ENCODE measurements around the gene PDE6C. TPM values are rescaled to one million over a fixed set of nuclear protein-coding genes. Genes with fewer than 3 reads are reported as not detected.

Gene PDE6C
- total and polyA plus RNA-seq, 8 donors: not detected

DNA sequence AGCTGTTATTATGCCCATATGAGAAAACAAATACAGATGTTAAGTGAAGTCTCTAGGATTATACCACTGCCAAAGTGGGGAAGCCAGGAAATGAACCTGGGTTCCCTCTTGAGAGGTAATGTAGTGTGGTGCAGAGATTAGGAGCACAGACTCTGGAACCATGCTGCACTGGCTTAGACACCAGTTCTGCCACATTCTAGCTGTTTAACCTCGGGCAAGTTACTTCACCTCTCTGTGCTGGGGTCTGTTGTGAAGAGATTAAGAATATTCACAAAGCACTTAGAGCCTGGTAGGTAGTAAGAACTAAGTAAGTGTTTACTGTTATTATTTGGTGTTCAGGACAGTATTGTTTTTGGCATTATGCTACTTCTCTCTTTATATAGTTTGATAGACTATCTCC is 41.9 kb downstream of the PDE6C start:
- Histone ChIP-seq H3K4me3 (no peak overlapping the region), H3K27me3 (no peaks in the 10 kb centered on the region), H3K9me3 (no peaks in the 10 kb centered on the region), H3K36me3 (no peaks in the 10 kb centered on the region), H3K4me1 (no peaks in the 10 kb centered on the region), H3K27ac (no peak overlapping the region)
- 75 to 90% (median 90%) methylated on average over 1 of the region's 1 CpG for WGBS, 5 donors
- TF ChIP-seq, protein P1, sequence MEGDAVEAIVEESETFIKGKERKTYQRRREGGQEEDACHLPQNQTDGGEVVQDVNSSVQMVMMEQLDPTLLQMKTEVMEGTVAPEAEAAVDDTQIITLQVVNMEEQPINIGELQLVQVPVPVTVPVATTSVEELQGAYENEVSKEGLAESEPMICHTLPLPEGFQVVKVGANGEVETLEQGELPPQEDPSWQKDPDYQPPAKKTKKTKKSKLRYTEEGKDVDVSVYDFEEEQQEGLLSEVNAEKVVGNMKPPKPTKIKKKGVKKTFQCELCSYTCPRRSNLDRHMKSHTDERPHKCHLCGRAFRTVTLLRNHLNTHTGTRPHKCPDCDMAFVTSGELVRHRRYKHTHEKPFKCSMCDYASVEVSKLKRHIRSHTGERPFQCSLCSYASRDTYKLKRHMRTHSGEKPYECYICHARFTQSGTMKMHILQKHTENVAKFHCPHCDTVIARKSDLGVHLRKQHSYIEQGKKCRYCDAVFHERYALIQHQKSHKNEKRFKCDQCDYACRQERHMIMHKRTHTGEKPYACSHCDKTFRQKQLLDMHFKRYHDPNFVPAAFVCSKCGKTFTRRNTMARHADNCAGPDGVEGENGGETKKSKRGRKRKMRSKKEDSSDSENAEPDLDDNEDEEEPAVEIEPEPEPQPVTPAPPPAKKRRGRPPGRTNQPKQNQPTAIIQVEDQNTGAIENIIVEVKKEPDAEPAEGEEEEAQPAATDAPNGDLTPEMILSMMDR (IDR thresholded peaks at IDR 0.05): no peak
- TF ChIP-seq EP300 (IDR thresholded peaks at IDR 0.05) (no peak), POLR2AphosphoS5 (IDR thresholded peaks at IDR 0.05) (no peak), POLR2A (IDR thresholded peaks at IDR 0.05) (no peak)
- intact Hi-C loops (cut with DNase I; ENCODE audit: low total_unique reads): no loop called here
- DNase-seq: no peak

DNA sequence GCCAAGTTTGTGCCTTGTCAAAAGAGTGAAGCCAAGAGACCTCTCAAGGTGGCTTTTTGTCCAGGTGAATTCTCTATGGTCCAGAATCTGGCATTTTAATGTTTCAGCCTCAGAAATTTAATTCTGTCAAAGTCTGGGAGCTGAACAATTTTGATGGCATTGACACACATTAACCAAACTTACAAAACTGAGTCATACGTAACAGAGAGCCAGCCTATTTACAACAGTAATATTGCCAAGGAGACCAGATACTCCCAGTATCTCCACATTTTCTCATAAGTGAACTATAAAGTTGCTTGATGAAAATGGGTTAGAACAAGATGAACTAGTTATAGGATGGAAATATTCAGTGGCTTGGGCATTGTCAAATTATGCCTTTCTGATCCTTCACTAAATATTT is 43.8 kb downstream of the PDE6C start:
- Histone ChIP-seq H3K9me3 (no peaks in the 10 kb centered on the region), H3K4me3 (no peak overlapping the region), H3K27me3 (no peaks in the 10 kb centered on the region), H3K4me1 (no peaks in the 10 kb centered on the region), H3K27ac (no peak overlapping the region), H3K36me3 (peaks cover 0 to 18% (median 13%) of the 10 kb centered on the region in 4 donors)
- WGBS, 5 donors: 68 to 85% (median 80%) methylated on average over 1 of the region's 1 CpG
- TF ChIP-seq EP300 (IDR thresholded peaks at IDR 0.05) (no peak), POLR2AphosphoS5 (IDR thresholded peaks at IDR 0.05) (no peak), POLR2A (IDR thresholded peaks at IDR 0.05) (no peak)
- TF ChIP-seq, protein P1 (IDR thresholded peaks at IDR 0.05): no peak
- intact Hi-C loops (cut with DNase I; ENCODE audit: low total_unique reads): no loop called here
- DNase-seq: no peak

DNA sequence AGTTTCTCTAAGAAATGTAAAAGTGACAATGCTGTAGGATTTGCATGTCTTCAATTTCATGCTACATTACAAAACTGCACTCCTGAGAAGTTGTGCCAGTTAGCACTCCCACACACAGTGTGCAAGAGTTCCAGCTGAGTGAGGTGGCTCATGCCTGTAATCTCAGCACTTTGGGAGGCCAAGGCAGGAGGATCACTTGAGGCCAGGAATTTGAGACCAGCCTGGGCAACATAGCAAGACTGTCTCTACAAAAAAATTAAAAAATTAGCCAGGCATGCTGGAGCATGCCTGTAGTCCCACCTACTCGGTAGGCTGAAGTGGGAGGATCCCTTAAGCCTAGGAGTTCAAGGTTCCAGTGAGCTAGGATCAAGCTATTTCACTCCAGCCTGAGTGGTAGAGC is 45.4 kb downstream of the PDE6C start:
- H3K4me1 ChIP-seq: no peaks in the 10 kb centered on the region
- DNase-seq: no peak
- TF ChIP-seq, protein P1 (IDR thresholded peaks at IDR 0.05): no peak
- TF ChIP-seq EP300 (IDR thresholded peaks at IDR 0.05) (no peak), POLR2A (IDR thresholded peaks at IDR 0.05) (no peak), POLR2AphosphoS5 (IDR thresholded peaks at IDR 0.05) (no peak)
- no peaks in the 10 kb centered on the region for H3K27me3 ChIP-seq
- WGBS, 5 donors: 79 to 100% (median 89%) methylated on average over 1 of the region's 1 CpG
- intact Hi-C loops (cut with DNase I; ENCODE audit: low total_unique reads): no loop called here
- no peak overlapping the region for H3K27ac ChIP-seq
- peaks cover 0 to 25% (median 18%) of the 10 kb centered on the region in 4 donors for H3K36me3 ChIP-seq
- no peaks in the 10 kb centered on the region for H3K9me3 ChIP-seq
- no peak overlapping the region for H3K4me3 ChIP-seq

DNA sequence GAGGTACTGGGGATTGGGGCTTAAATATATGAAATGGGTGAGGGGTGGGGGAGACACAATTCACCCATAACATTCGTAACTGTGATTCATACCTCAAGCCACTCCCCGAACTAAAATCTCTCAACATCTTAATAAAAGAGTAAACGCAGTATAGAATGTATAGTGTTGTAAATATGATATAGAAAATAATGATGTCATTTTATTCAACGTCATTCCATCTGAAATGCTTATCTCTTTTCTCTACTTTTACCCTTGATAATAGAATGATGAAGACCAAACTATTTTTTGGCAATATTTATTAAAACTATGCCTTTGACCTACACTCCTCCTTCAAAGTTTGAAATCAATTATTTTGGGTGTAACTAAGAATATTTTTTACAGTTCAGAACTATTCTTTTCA is 53.7 kb downstream of the PDE6C start:
- Histone ChIP-seq H3K36me3 (peaks cover 19 to 88% (median 70%) of the 10 kb centered on the region in 4 donors), H3K4me1 (no peaks in the 10 kb centered on the region), H3K27ac (no peak overlapping the region), H3K9me3 (no peaks in the 10 kb centered on the region), H3K4me3 (no peak overlapping the region), H3K27me3 (no peaks in the 10 kb centered on the region)
- DNase-seq: no peak
- intact Hi-C loops (cut with DNase I; ENCODE audit: low total_unique reads): no loop called here
- WGBS, 5 donors: 93 to 96% (median 95%) methylated on average over 4 of the region's 4 CpGs
- TF ChIP-seq EP300 (IDR thresholded peaks at IDR 0.05): no peak
- TF ChIP-seq POLR2AphosphoS5 (IDR thresholded peaks at IDR 0.05): no peak
- TF ChIP-seq, protein P1 (IDR thresholded peaks at IDR 0.05): no peak
- no peak for TF ChIP-seq POLR2A (IDR thresholded peaks at IDR 0.05)
